HepG2 (cell line): Measurements from ENCODE around the gene RHOT2. TPM values are rescaled to one million over a fixed set of nuclear protein-coding genes. Genes with fewer than 3 reads are reported as not detected.

Source experiments
- CBX2 ChIP-seq, 2 experiments: fragments of 200-600 bp in 1 of 2; sonication (generic); formaldehyde crosslinking in 1 of 2; IDR thresholded peaks; 2 replicates each; pipeline versions ENCODE4 v1.7.0 to v1.8.1; 2018 to 2022; ENCODE audit warnings: low read depth in 2 of 2, low read length in 1 of 2, mild to moderate bottlenecking in 1 of 2, missing genetic modification reagents in 1 of 2
- CHD4 ChIP-seq: fragments of 200-600 bp; sonication (generic); IDR thresholded peaks from 2 replicates; pipeline ENCODE4 v1.7.0; 2017; ENCODE audit warnings: mild to moderate bottlenecking, low read length, borderline replicate concordance
- EHMT2 ChIP-seq: fragments of 200-600 bp; sonication (generic); IDR thresholded peaks from 2 replicates; pipeline ENCODE4 v1.7.0; 2017; ENCODE audit warnings: antibody characterized with exemption, low read depth, low read length, borderline replicate concordance
- EP300 ChIP-seq, 3 experiments: sonication (generic) in 1 of 3; formaldehyde crosslinking in 1 of 3; IDR thresholded peaks; 2 replicates each; pipeline versions ENCODE4 v1.5.1 to v1.6.1; 2011 to 2020; ENCODE audit warnings: low read depth in 2 of 3, low read length in 2 of 3, borderline replicate concordance in 1 of 3, improper control_type of control experiment in 1 of 3, mild to moderate bottlenecking in 1 of 3, missing genetic modification reagents in 1 of 3, moderate library complexity in 1 of 3
- FOXK2 ChIP-seq: fragments of 450-650 bp; IDR thresholded peaks from 2 replicates; pipeline ENCODE4 v1.6.1; 2016
- FOXM1 ChIP-seq: sonication (generic); formaldehyde crosslinking; IDR thresholded peaks from 2 replicates; pipeline ENCODE4 v1.5.0; 2020; ENCODE audit warnings: missing genetic modification reagents
- HNRNPK ChIP-seq: fragments of 200-400 bp; formaldehyde crosslinking; IDR thresholded peaks from 2 replicates; pipeline ENCODE4 v1.6.1; 2018; ENCODE audit warnings: low read length, low read depth, moderate library complexity, mild to moderate bottlenecking; ENCODE audit not compliant: poor library complexity, severe bottlenecking
- MBNL3 ChIP-seq: fragments of 250-450 bp; sonication (Bioruptor Pico); conservative IDR thresholded peaks from 2 replicates; pipeline ENCODE4 v1.8.0; 2022; ENCODE audit warnings: mild to moderate bottlenecking, inconsistent platforms
- MIXL1 ChIP-seq: IDR thresholded peaks from 2 replicates; pipeline ENCODE4 v1.6.1; 2016
- SIN3A ChIP-seq: IDR thresholded peaks from 2 replicates; pipeline ENCODE4 v1.6.1; 2011; ENCODE audit warnings: low read depth, mild to moderate bottlenecking, control low read depth, low read length, borderline replicate concordance
- SUZ12 ChIP-seq: fragments of 150-350 bp; IDR thresholded peaks from 2 replicates; pipeline ENCODE4 v1.6.1; 2014; ENCODE audit warnings: low read depth, low read length
- ZNF101 ChIP-seq: sonication (generic); formaldehyde crosslinking; IDR thresholded peaks from 2 replicates; pipeline ENCODE4 v1.4.0; 2020; ENCODE audit warnings: mild to moderate bottlenecking, low read depth, missing genetic modification reagents, borderline replicate concordance
- ZNF292 ChIP-seq: sonication (generic); formaldehyde crosslinking; IDR thresholded peaks from 2 replicates; pipeline ENCODE4 v1.8.1; 2022; ENCODE audit warnings: mild to moderate bottlenecking, low read depth, missing genetic modification reagents, borderline replicate concordance
- ZNF343 ChIP-seq: sonication (generic); formaldehyde crosslinking; IDR thresholded peaks from 2 replicates; pipeline ENCODE4 v1.4.0; 2020; ENCODE audit warnings: mild to moderate bottlenecking, missing genetic modification reagents
- ZNF460 ChIP-seq: sonication (generic); formaldehyde crosslinking; IDR thresholded peaks from 2 replicates; pipeline ENCODE4 v1.5.1; 2020; ENCODE audit warnings: missing genetic modification reagents, mild to moderate bottlenecking, borderline replicate concordance
- ZNF549 ChIP-seq: sonication (generic); formaldehyde crosslinking; IDR thresholded peaks from 2 replicates; pipeline ENCODE4 v1.5.0; 2020; ENCODE audit warnings: missing genetic modification reagents
- ZNF557 ChIP-seq: sonication (generic); formaldehyde crosslinking; IDR thresholded peaks from 2 replicates; pipeline ENCODE4 v1.4.0; 2020; ENCODE audit warnings: missing genetic modification reagents
- ZNF83 ChIP-seq: sonication (generic); formaldehyde crosslinking; IDR thresholded peaks from 2 replicates; pipeline ENCODE4 v1.4.0; 2020; ENCODE audit warnings: missing genetic modification reagents, mild to moderate bottlenecking, borderline replicate concordance
- ZNF879 ChIP-seq: sonication (generic); formaldehyde crosslinking; IDR thresholded peaks from 2 replicates; pipeline ENCODE4 v1.8.1; 2023; ENCODE audit warnings: missing genetic modification reagents
- polyA plus RNA-seq, 8 experiments: library from polyadenylated mRNA; depleted of rRNA in 3 of 8; stranded (reverse) in 7 of 8; unstranded in 1 of 8; fragments of >200 nt; fragmentation: Illumina TruSeq in 4 of 8; extraction: Trizol in 4 of 8; gene quantifications; 2 replicates each; pipeline versions ENCODE4 v1.2.1 to v1.2.3, GENCODE V29; 2011 to 2016; ENCODE audit warnings: low read depth in 4 of 8, missing spikeins in 1 of 8, mixed read lengths in 1 of 8; ENCODE audit not compliant: insufficient read depth in 1 of 8
- total RNA-seq, 5 experiments: library from RNA; depleted of rRNA; stranded (reverse); fragments of >200 nt; fragmentation: Illumina TruSeq; extraction: Trizol; gene quantifications; 2 replicates each; pipeline ENCODE4 v1.2.3, GENCODE V29; 2016; ENCODE audit warnings: low read depth in 1 of 5
- TF ChIP-seq, protein P1 (sequence below): sonication (generic); formaldehyde crosslinking; IDR thresholded peaks from 2 replicates; pipeline ENCODE4 v1.5.1; 2020; ENCODE audit warnings: missing genetic modification reagents, mild to moderate bottlenecking, borderline replicate concordance
- TF ChIP-seq, protein P2 (sequence below): sonication (generic); formaldehyde crosslinking; IDR thresholded peaks from 2 replicates; pipeline ENCODE4 v1.5.1; 2020; ENCODE audit warnings: missing genetic modification reagents, mild to moderate bottlenecking, borderline replicate concordance
- TF ChIP-seq, protein P3 (sequence below): sonication (generic); formaldehyde crosslinking; IDR thresholded peaks from 2 replicates; pipeline ENCODE4 v1.4.0; 2020; ENCODE audit warnings: mild to moderate bottlenecking, low read depth, missing genetic modification reagents
- TF ChIP-seq, protein P4 (sequence below): sonication (generic); formaldehyde crosslinking; IDR thresholded peaks from 2 replicates; pipeline ENCODE4 v1.4.0; 2020; ENCODE audit warnings: missing genetic modification reagents

RHOT2 gene
- total and polyA plus RNA-seq, 2 of the 13 experiments (the other 11 are each of a cell fraction or from before 2014, with no cell fraction given), result 63.6 to 76.9 TPM

DNA sequence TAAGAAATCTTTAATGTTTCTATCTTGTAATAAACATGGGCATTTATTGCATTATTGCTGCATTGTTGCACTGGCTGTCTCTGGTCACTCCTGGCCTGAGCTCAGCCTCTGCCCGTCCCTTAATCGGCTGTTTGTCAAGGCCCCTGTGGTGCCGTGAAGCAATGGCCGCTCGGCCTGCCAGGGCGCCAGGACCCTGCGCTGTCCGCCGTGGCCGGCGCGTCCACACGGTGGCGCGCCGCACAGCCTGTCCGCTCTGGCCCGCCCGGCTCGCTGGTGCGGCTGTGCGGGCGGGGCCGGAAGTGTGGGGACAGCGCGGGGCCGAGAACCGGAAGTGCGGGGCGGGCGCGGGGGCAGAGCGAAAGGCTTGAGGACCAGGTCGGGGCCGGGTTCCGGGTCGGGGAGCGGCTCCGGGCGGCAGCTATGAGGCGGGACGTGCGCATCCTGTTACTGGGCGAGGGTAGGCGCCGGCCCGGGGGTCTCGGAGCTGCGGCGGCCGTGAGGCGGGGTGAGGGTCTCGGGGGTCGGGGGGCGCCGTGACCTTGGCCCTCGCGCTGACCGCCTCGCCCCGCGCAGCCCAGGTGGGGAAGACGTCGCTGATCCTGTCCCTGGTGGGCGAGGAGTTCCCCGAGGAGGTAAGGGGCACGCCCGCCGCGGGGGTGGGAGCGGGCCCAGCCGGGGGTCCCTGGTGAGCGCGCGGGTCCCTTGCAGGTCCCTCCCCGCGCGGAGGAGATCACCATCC, at the start of gene RHOT2 (continued):
- TF ChIP-seq, protein P1, sequence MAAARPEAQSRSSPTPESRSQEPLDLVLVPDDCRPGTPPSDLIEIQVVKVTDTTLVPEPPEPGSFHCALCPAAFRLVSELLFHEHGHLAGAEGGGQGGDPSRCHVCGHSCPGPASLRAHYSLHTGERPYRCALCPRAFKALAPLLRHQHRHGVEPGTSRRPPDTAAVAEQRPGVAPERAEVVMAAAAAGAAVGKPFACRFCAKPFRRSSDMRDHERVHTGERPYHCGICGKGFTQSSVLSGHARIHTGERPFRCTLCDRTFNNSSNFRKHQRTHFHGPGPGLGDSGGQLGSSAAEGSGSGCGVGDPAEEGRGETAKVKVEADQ (CRISPR knock-in tag), result peak; percentile 90; the same call in 1 of the 2 replicates
- TF ChIP-seq MBNL3 (no peak), FOXM1 (CRISPR knock-in tag) (no peak), ZNF879 (CRISPR knock-in tag) (no peak), ZNF101 (no peak), SUZ12 (no peak), MIXL1 (peak; percentile 43), ZNF557 (CRISPR knock-in tag) (no peak), HNRNPK (peak; percentile 55), CHD4 (no peak), SIN3A (peak; percentile 68; the same call in 1 of the 2 replicates), ZNF83 (CRISPR knock-in tag) (no peak), ZNF460 (CRISPR knock-in tag) (no peak), ZNF292 (no peak), CBX2 (IDR thresholded peaks at IDR 0.05; ENCODE audit: low read depth, low read length) (no peak), CBX2 (CRISPR knock-in tag; IDR thresholded peaks at IDR 0.05; ENCODE audit: low read depth) (no peak), EP300 (IDR thresholded peaks at IDR 0.05; ENCODE audit: low read depth in 2 of 2, low read length in 2 of 2) (peak in 1 of 2 experiments; percentile 44; a peak in 1 of 4 replicates), EP300 (CRISPR knock-in tag; IDR thresholded peaks at IDR 0.05; ENCODE audit: borderline replicate concordance) (peak; percentile 38; the same call in 1 of the 2 replicates), EHMT2 (no peak), ZNF549 (CRISPR knock-in tag) (no peak), ZNF343 (no peak), FOXK2 (no peak)
- TF ChIP-seq, protein P2, sequence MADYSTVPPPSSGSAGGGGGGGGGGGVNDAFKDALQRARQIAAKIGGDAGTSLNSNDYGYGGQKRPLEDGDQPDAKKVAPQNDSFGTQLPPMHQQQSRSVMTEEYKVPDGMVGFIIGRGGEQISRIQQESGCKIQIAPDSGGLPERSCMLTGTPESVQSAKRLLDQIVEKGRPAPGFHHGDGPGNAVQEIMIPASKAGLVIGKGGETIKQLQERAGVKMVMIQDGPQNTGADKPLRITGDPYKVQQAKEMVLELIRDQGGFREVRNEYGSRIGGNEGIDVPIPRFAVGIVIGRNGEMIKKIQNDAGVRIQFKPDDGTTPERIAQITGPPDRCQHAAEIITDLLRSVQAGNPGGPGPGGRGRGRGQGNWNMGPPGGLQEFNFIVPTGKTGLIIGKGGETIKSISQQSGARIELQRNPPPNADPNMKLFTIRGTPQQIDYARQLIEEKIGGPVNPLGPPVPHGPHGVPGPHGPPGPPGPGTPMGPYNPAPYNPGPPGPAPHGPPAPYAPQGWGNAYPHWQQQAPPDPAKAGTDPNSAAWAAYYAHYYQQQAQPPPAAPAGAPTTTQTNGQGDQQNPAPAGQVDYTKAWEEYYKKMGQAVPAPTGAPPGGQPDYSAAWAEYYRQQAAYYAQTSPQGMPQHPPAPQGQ (CRISPR knock-in tag), result peak; percentile 98
- TF ChIP-seq, protein P3, sequence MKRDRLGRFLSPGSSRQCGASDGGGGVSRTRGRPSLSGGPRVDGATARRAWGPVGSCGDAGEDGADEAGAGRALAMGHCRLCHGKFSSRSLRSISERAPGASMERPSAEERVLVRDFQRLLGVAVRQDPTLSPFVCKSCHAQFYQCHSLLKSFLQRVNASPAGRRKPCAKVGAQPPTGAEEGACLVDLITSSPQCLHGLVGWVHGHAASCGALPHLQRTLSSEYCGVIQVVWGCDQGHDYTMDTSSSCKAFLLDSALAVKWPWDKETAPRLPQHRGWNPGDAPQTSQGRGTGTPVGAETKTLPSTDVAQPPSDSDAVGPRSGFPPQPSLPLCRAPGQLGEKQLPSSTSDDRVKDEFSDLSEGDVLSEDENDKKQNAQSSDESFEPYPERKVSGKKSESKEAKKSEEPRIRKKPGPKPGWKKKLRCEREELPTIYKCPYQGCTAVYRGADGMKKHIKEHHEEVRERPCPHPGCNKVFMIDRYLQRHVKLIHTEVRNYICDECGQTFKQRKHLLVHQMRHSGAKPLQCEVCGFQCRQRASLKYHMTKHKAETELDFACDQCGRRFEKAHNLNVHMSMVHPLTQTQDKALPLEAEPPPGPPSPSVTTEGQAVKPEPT, result no peak; the same call in 1 of the 2 replicates
- TF ChIP-seq, protein P4, sequence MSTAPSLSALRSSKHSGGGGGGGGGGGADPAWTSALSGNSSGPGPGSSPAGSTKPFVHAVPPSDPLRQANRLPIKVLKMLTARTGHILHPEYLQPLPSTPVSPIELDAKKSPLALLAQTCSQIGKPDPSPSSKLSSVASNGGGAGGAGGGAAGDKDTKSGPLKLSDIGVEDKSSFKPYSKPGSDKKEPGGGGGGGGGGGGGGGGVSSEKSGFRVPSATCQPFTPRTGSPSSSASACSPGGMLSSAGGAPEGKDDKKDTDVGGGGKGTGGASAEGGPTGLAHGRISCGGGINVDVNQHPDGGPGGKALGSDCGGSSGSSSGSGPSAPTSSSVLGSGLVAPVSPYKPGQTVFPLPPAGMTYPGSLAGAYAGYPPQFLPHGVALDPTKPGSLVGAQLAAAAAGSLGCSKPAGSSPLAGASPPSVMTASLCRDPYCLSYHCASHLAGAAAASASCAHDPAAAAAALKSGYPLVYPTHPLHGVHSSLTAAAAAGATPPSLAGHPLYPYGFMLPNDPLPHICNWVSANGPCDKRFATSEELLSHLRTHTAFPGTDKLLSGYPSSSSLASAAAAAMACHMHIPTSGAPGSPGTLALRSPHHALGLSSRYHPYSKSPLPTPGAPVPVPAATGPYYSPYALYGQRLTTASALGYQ (CRISPR knock-in tag), result peak; percentile 64; the same call in 1 of the 2 replicates
